GM12878 (cell line): ENCODE measurements around the gene MYOZ1.

Experiments
- ATF3 ChIP-seq: IDR thresholded peaks from 2 replicates; pipeline ENCODE4 v1.6.1; 2011; ENCODE audit warnings: low read depth, mild to moderate bottlenecking, low read length, moderate library complexity, borderline replicate concordance; ENCODE audit errors: extremely low read depth
- CHD2 ChIP-seq: IDR thresholded peaks from 2 replicates; pipeline ENCODE4 v1.6.1; 2011; ENCODE audit warnings: low read depth, low read length, improper control_type of control experiment, borderline replicate concordance
- CTCF ChIP-seq, 3 experiments: IDR thresholded peaks in 2 of 3; conservative IDR thresholded peaks in 1 of 3; 2 replicates each; pipeline ENCODE4 v1.5.1; 2011; ENCODE audit warnings: low read depth in 3 of 3, low read length in 3 of 3, mild to moderate bottlenecking in 3 of 3, control low read depth in 2 of 3, moderate library complexity in 2 of 3, inconsistent platforms in 1 of 3, mixed read lengths in 1 of 3; ENCODE audit not compliant: control insufficient read depth in 2 of 3, insufficient read depth in 1 of 3; ENCODE audit errors: extremely low read depth in 1 of 3
- DPF2 ChIP-seq: fragments of 450-650 bp; IDR thresholded peaks from 2 replicates; pipeline ENCODE4 v1.6.1; 2017; ENCODE audit warnings: mild to moderate bottlenecking
- FOXM1 ChIP-seq: IDR thresholded peaks from 2 replicates; pipeline ENCODE4 v1.6.1; 2012; ENCODE audit warnings: low read depth, mild to moderate bottlenecking, inconsistent platforms, low read length, moderate library complexity
- GABPA ChIP-seq: IDR thresholded peaks from 2 replicates; pipeline ENCODE4 v1.6.1; 2014; ENCODE audit warnings: antibody characterized with exemption, low read depth, mild to moderate bottlenecking, inconsistent platforms
- IRF3 ChIP-seq: fragments of 450-650 bp; IDR thresholded peaks from 2 replicates; pipeline ENCODE4 v1.6.1; 2014; ENCODE audit warnings: mild to moderate bottlenecking
- KAT2A ChIP-seq: conservative IDR thresholded peaks from 2 replicates; pipeline ENCODE4 v1.6.1; 2011; ENCODE audit warnings: low read depth, low read length; ENCODE audit not compliant: control insufficient read depth
- POLR2A ChIP-seq: IDR thresholded peaks from 2 replicates; pipeline ENCODE4 v1.6.1; 2011; ENCODE audit warnings: low read depth, mild to moderate bottlenecking, low read length
- SMAD1 ChIP-seq: fragments of 450-650 bp; IDR thresholded peaks from 2 replicates; pipeline ENCODE4 v1.6.1; 2018; ENCODE audit warnings: mild to moderate bottlenecking, low read depth; ENCODE audit not compliant: partially characterized antibody
- SMC3 ChIP-seq: IDR thresholded peaks from 2 replicates; pipeline ENCODE4 v1.6.1; 2011; ENCODE audit warnings: low read length, improper control_type of control experiment, borderline replicate concordance
- SUPT20H ChIP-seq: IDR thresholded peaks from 2 replicates; pipeline ENCODE4 v1.6.1; 2011; ENCODE audit warnings: low read depth, mild to moderate bottlenecking, low read length, moderate library complexity, borderline replicate concordance; ENCODE audit not compliant: control insufficient read depth
- TCF7 ChIP-seq: IDR thresholded peaks from 2 replicates; pipeline ENCODE4 v1.6.1; 2014; ENCODE audit warnings: antibody characterized with exemption, borderline replicate concordance
- ZNF384 ChIP-seq: IDR thresholded peaks from 2 replicates; pipeline ENCODE4 v1.6.1; 2012; ENCODE audit warnings: low read depth, mild to moderate bottlenecking, low read length, improper control_type of control experiment, borderline replicate concordance

- TF ChIP-seq SUPT20H (no peak), IRF3 (no peak), SMC3 (no peak), ATF3 (no peak), TCF7 (no peak), ZNF384 (no peak), CTCF (IDR thresholded peaks at IDR 0.05 in 2 of 3, conservative IDR thresholded peaks at IDR 0.05 in 1 of 3; ENCODE audit: control insufficient read depth in 2 of 3, extremely low read depth in 1 of 3, insufficient read depth in 1 of 3, low read depth in 3 of 3, low read length in 3 of 3) (no peak), DPF2 (no peak), SMAD1 (no peak), GABPA (no peak), POLR2A (no peak), FOXM1 (no peak), CHD2 (no peak), KAT2A (no peak)
Measured at GRCh38 chr10:73655990-73656298, 14.7 kb upstream of the MYOZ1 start, which contains the start of gene SYNPO2L.
